Measurements from ENCODE around the gene OCA2. TPM values are rescaled to one million over a fixed set of nuclear protein-coding genes. Genes with fewer than 3 reads are reported as not detected.

Gene OCA2
- total RNA-seq, 1 experiment from 2014 or later, result not detected

GRCh38 chr15:28105224-28105791 is 6.2 kb upstream of the OCA2 start:
- CTCF ChIA-PET, result no interaction called here
- Mint-ChIP-seq H3K27ac (ENCODE audit: low read depth, unreplicated experiment) (no peak overlapping the region), H3K9me3 (ENCODE audit: unreplicated experiment) (peaks cover 10% of the 10 kb centered on the region), H3K4me3 (ENCODE audit: unreplicated experiment) (no peak overlapping the region), H3K4me1 (ENCODE audit: insufficient read depth, unreplicated experiment) (no peaks in the 10 kb centered on the region), H3K27me3 (ENCODE audit: insufficient read depth, unreplicated experiment) (no peaks in the 10 kb centered on the region), H3K36me3 (ENCODE audit: insufficient read depth, unreplicated experiment) (peaks cover 10% of the 10 kb centered on the region)
- intact Hi-C loops (cut with micrococcal nuclease), result no loop called here
- BruUV-seq (replicated peaks), result no TSS peak
- POLR2A ChIA-PET, result no interaction called here
- TF ChIP-seq, protein P1, sequence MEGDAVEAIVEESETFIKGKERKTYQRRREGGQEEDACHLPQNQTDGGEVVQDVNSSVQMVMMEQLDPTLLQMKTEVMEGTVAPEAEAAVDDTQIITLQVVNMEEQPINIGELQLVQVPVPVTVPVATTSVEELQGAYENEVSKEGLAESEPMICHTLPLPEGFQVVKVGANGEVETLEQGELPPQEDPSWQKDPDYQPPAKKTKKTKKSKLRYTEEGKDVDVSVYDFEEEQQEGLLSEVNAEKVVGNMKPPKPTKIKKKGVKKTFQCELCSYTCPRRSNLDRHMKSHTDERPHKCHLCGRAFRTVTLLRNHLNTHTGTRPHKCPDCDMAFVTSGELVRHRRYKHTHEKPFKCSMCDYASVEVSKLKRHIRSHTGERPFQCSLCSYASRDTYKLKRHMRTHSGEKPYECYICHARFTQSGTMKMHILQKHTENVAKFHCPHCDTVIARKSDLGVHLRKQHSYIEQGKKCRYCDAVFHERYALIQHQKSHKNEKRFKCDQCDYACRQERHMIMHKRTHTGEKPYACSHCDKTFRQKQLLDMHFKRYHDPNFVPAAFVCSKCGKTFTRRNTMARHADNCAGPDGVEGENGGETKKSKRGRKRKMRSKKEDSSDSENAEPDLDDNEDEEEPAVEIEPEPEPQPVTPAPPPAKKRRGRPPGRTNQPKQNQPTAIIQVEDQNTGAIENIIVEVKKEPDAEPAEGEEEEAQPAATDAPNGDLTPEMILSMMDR (IDR thresholded peaks at IDR 0.05; ENCODE audit: unreplicated experiment), result no peak
- DNase-seq (ENCODE audit: unreplicated experiment), result no peak

DNA sequence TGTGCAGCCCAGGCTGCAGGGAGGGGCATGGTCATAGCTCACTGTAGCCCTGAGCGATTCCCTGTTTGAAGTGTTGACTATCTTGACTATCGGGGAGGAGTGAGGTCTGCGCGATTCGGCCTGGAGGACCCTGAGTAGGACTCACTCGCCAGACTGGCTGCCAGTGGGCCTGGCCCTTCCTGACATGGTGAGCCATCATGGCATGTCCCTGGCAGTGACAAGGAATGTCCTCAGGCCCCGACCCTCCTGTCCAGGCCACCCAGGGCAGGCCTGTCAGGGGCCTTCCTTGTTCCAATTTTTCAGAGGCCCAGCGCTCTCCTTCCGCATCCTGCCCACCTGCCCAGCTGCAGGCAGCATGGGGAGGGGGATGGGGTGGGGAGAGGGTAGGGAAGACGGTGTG is 5.2 kb upstream of the OCA2 start:
- Mint-ChIP-seq H3K36me3 (ENCODE audit: insufficient read depth, unreplicated experiment) (peaks cover 6% of the 10 kb centered on the region), H3K9me3 (ENCODE audit: unreplicated experiment) (peaks cover 19% of the 10 kb centered on the region), H3K27me3 (ENCODE audit: insufficient read depth, unreplicated experiment) (no peaks in the 10 kb centered on the region), H3K27ac (ENCODE audit: low read depth, unreplicated experiment) (no peak overlapping the region), H3K4me3 (ENCODE audit: unreplicated experiment) (no peak overlapping the region), H3K4me1 (ENCODE audit: insufficient read depth, unreplicated experiment) (no peaks in the 10 kb centered on the region)
- no peak for DNase-seq (ENCODE audit: unreplicated experiment)
- BruUV-seq (replicated peaks), result no TSS peak
- POLR2A ChIA-PET, result no interaction called here
- intact Hi-C loops (cut with micrococcal nuclease), result no loop called here
- TF ChIP-seq, protein P1 (IDR thresholded peaks at IDR 0.05; ENCODE audit: unreplicated experiment), result no peak
- CTCF ChIA-PET, result interaction anchor here (0.6 to 0.9 kb wide), 2 partner anchors 20 to 76 kb away, joined by 3 to 4 read pairs; no protein-coding TSS in a partner anchor

DNA sequence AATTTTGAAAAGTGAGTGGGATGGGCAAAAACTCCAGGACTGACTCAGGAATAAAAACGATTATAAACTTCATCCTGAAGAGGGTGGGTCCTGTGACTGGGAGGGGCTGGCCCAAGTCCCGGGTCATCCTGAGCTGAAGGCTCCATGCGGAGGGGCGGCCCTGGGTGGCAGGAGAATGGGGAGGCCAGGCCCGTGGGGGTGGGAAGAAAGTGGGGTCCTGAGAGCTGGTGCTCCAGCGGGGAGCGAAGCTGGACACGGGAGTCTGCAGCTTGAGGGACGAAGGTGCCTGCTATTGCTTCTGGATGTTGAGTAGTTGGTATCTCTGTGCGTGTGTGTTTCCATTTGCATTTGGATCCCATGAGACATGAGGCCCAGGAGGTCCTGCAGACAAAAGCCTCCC is 4.7 kb upstream of the OCA2 start:
- no peak overlapping the region for H3K4me3 Mint-ChIP-seq (ENCODE audit: unreplicated experiment)

GRCh38 chr15:28101983-28102441 is 2.9 kb upstream of the OCA2 start:
- DNase-seq (ENCODE audit: unreplicated experiment), result no peak
- POLR2A ChIA-PET, result no interaction called here
- no TSS peak for BruUV-seq (replicated peaks)
- TF ChIP-seq, protein P1 (IDR thresholded peaks at IDR 0.05; ENCODE audit: unreplicated experiment), result no peak
- Mint-ChIP-seq H3K27me3 (ENCODE audit: insufficient read depth, unreplicated experiment) (no peaks in the 10 kb centered on the region), H3K4me3 (ENCODE audit: unreplicated experiment) (no peak overlapping the region), H3K27ac (ENCODE audit: low read depth, unreplicated experiment) (no peak overlapping the region), H3K36me3 (ENCODE audit: insufficient read depth, unreplicated experiment) (no peaks in the 10 kb centered on the region), H3K4me1 (ENCODE audit: insufficient read depth, unreplicated experiment) (no peaks in the 10 kb centered on the region), H3K9me3 (ENCODE audit: unreplicated experiment) (peaks cover 19% of the 10 kb centered on the region)
- intact Hi-C loops (cut with micrococcal nuclease), result no loop called here
- CTCF ChIA-PET, result interaction anchor here (0.5 to 0.7 kb wide), 2 partner anchors 24 to 873 kb away, joined by 4 read pairs; no protein-coding TSS in a partner anchor

More for the DNA sequence above, 4.7 kb upstream of the OCA2 start:
- DNase-seq (ENCODE audit: unreplicated experiment), result no peak
- Mint-ChIP-seq H3K27ac (ENCODE audit: low read depth, unreplicated experiment) (no peak overlapping the region), H3K4me1 (ENCODE audit: insufficient read depth, unreplicated experiment) (no peaks in the 10 kb centered on the region), H3K36me3 (ENCODE audit: insufficient read depth, unreplicated experiment) (peaks cover 6% of the 10 kb centered on the region), H3K27me3 (ENCODE audit: insufficient read depth, unreplicated experiment) (no peaks in the 10 kb centered on the region), H3K9me3 (ENCODE audit: unreplicated experiment) (peaks cover 19% of the 10 kb centered on the region)
- intact Hi-C loops (cut with micrococcal nuclease), result no loop called here
- ChIA-PET CTCF (interaction anchor here (0.9 kb wide), 1 partner anchor 21 kb away, joined by 3 read pairs; no protein-coding TSS in a partner anchor), POLR2A (no interaction called here)
- no TSS peak for BruUV-seq (replicated peaks)
- TF ChIP-seq, protein P1 (IDR thresholded peaks at IDR 0.05; ENCODE audit: unreplicated experiment), result no peak
